HG03025 (cell line): ENCODE data around the gene MINAR1.

Source experiments
- ATAC-seq: cut with Tn5 transposase; IDR thresholded peaks from one replicate; pipeline ENCODE4 v1.9.1; 2021; ENCODE audit warnings: mild to moderate bottlenecking, moderate library complexity; ENCODE audit not compliant: unreplicated experiment, low FRiP score

The MINAR1 gene

DNA sequence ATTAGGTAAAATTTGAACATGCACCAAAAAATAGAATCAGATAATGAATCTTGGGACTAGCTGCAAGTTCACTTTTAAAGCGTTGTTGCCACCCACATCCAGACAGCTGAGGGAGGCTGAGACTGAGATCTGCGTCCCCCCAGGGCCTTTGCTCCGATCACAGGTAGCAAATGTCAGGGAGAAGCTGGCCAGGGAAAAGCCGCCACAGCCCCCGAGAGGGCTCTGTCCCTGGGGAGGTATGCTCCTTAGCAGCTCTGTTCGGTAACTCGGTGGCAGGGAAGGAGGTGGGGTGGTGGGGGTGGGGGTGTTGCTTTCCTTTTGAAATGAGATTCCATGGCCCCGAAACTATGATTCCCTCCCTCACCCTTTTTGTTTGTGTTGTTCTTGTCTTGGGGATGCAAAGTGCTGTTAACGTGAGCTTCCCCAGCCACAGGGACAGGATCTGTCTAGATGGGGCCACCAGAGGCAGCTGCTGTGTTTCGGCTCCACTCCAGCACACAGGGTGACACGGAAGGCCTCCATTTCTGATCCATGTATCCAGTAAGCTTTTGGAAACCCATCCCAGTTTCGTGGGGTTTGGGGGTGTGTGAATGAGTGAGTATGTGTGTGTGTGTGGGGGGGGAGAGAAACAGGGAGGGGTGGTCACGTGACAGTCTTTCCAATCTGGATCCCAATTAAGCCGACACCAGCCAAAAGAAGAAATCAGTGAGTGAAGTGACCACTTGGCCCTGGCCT is 1.1 kb upstream of the MINAR1 start:
- no peak for ATAC-seq

DNA sequence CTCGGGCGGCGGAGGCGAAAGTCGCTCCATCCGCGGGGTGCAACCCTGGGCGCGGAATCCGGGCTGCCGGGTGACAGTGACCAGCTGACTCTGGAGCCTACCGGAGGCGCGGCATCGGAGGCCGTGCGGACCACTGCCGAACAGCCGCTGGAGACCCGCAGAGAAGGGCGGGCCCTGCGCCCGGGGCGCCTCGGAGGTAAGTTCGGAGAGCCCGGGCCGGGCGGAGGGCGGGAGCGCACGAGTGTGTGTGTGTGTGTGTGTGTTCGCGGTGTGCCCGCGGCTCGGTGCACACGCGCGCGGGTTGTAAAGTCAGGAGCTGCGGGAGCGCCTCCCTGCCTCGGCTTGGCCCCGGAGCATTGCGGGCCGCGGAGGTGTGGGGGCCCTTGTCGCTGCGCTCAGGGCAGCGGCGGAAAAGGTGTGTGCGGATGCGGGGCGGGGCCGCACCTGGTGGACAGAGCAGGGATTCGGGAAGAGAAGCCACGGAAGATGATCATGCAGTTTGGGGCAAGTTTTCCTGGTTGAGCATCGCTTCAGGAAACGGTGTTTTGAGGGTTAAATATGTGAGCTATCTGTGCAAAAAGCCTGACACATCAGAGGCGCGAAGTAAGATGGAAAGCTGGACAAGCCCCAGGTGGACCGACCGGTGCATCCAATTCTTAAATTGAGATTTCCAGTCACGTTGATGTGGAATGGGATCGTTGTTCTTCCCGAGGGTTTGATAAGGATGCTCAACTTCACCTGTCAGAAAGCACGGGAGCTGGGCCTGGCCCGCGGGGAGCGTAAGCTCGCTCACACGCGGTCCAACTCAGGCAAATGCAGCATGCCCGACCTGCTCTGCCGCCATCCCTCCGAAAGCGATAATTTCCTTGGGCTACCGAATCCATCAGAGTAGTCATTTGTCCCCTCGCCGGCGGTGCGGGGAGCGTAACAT is 474 bp downstream of the MINAR1 start:
- no peak for ATAC-seq

DNA sequence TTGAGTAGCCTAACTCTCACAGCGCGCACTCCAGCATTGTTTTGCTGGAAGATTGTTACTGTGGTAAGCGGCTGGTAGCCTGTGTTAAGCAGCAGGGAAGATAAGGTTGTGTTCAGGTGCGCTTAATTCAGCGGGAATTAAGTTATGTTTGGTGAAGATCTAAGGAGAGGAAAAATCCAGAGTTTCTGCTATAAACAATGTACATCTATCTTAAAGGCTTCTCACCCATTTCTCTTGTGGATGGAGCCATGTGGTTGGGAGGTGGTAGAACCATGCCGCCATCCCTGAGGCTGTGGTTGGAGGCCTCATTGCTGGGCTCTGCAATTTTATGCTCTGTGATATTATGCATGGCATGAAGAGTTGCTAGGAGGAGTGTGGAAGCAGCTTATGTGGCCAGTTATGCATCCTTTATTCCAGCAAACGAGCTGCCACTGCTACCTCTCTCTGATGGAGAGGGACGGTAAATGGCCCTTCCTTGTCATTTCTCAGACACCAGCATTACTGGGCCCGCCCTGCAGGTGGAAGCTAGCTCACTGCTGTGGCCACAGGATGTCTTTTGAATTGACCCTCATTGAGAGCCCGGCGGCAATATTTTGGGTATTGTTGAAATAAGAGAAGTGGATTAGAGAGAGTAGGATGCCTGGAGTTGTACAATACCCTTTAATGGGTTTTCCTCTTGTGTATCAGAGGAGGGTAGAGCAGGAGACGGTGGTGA is 1.3 kb downstream of the MINAR1 start:
- ATAC-seq: no peak

DNA sequence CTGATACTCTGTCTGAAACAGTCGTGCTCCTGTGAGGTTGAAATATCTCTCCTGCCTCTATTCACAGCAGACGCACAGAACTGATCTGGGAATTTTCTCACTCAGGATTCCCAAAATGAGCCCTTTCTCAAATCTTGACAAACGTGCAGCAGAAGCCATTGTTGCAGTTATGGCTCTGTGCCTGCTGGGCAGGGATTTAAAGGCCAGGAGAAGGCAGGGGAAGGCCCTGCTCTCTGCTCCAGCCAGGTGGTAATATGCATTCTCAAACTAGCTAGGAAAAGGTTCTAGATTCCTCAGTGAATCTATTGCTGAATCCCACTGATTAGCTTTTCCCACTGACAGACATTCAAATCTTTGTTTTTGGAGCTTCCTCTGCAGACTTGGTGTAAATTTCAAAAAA is 2.2 kb downstream of the MINAR1 start:
- ATAC-seq: no peak

DNA sequence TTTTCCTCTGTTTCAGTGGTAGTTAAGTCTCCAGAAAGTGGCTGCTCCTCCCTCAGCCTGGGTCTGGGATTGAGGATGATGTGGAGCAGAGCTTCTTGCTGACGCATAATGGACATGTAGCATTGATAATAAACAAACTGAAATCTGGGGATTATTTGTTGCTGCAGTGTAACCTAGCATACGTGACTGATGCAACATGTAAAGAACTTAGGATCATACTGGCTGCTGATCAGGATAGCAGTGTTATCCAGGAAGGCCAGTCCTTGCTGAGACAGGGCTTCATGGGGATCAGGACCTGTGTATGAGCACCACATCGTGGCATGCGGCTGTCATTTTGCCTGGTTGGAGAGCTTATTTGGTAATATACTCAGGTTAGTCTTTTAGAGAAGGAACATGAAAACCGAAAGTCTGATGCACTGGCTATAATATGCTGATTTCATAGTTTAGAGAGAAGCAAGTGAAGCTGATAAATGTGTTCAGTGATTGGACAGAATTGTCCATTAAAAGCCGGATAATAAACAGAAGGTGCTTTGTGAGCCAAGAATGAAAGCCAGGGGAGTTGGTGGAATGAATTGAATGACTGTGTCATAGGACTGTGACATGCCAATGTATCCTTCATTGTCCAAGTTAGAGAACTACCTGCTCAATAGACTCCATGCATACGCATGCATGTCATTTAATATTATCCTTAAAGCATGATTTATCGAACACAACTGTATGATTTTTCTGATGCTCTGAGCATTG is 4.1 kb downstream of the MINAR1 start:
- no peak for ATAC-seq

DNA sequence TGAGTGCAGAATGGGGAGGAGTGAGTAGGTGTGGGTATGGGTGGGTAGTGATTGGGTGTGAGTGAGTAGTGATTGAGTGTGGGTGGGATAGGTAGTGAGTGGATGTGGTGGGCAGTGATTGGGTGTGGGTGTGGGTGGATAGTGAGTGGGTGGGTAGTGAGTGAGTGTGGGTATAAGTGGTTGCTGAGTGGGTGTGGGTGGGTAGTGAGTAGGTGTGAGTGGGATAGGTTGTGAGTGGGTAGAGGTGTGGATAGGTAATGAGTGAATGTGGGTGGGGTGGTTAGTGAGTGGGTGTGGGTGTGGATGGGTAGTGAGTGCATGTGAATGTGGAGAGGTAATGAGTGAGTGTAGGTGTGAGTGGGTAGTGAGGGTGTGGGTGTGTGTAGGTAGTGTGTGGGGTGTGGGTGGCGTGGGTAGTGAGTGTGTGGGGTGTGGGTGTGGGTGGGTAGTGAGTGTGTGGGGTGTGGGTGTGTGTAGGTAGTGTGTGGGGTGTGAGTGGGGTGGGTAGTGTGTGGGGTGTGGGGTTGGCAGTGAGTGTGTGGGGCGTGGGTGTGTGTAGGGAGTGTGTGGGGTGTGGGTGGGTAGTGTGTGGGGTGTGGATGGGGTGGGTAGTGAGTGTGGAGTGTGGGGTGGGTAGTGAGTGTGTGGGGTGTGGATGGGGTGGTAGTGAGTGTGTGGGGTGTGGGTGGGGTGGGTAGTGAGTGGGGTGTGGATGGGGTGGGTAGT is 5.3 kb downstream of the MINAR1 start:
- no peak for ATAC-seq

DNA sequence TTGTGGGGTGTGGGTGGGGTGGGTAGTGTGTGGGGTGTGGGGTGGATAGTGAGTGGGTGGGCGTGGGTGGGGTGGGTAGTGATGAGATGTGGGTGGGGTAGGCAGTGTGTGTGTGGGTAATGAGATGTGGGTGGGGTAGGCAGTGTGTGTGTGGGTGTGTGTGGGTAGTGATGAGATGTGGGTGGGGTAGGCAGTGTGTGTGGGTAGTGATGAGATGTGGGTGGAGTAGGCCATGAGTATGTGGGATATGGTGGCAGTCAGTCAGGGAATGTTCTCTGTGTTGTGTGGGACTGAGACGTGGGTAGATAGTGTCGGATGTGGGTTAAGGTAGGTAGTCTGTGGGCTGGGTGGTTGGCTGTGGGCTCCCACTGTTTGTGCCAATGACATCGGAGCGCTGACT is 7.1 kb downstream of the MINAR1 start:
- ATAC-seq: no peak

DNA sequence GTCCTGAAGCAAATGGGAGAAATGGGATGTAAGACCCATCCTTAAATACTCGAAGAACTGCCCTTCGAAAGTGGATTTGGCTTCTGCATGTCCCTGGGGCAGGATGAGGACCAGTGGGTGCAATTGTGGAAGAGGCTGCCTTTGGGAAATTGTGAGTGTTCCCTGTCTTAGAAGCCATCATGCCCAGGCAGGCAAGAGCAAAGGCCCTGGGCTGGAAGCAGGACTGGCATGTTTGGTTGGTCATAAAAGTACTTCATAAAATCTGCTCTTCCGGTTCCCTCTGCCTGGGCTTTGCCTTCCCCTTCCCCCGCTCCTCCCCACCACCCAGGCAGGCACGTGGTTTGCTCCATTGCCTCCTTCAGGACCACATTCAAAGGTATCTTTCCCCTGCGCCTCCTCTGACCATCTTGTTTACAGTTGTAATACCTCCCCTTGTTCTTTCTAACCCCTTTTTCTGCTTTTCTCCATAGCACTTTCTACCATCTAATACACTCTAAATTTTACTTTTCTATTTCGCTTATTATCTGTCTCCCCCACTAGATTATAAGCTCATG is 8.3 kb downstream of the MINAR1 start:
- no peak for ATAC-seq

DNA sequence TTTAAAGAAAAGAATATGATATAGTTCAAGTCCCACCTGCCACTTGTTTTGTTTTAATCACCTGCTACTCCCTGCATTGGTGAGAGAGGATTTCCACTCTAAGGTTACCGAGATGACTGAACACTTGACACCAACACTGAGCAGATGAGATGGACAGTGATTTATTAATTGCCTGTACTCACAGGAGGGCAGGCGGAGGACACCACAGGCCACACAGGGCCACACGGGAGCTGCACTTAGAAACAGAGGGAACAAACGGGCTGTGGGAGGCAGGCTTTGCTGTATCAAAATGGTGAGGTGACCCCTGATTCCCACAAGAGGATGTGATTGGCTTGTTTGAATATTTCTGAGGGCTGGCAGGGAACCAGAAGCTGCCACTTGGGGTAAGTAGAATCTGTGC is 10.8 kb downstream of the MINAR1 start:
- no peak for ATAC-seq

DNA sequence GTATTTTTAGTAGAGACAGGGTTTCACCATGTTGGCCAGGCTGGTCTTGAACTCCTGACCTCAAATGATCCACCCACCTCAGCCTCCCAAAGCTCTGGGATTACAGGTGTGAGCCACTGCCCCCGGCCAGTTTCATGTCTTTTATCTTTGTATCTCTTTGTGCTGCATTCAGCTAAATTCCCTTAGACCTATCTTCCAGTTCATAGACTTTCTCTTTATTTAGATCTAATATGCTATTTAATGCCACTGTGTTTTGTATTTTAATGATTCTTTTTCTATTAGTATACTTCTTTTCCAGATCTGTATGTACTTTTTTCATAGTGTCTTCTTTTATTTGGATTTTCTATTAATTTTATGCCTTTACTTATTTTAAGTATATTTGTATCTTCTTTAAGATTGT is 14.9 kb downstream of the MINAR1 start:
- no peak for ATAC-seq

DNA sequence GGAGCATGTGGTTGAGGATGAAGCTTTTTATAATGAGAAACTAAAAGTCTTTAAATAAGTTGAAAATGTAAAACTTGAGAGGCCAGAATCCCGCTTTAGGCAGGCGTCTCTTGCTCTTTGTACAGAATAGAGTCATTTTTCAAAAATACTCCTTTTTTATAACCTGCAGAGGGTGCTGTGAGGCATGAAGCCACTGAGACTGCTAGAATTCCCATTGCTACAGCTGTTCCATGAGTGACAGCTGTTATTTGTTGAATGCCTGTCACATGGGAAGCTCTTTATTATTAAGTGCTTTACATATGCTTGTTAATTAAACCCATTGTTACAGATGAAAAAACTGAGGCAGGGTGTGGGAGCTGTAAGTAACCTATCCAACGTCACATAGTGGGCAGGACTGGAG is 18.5 kb downstream of the MINAR1 start:
- no peak for ATAC-seq

DNA sequence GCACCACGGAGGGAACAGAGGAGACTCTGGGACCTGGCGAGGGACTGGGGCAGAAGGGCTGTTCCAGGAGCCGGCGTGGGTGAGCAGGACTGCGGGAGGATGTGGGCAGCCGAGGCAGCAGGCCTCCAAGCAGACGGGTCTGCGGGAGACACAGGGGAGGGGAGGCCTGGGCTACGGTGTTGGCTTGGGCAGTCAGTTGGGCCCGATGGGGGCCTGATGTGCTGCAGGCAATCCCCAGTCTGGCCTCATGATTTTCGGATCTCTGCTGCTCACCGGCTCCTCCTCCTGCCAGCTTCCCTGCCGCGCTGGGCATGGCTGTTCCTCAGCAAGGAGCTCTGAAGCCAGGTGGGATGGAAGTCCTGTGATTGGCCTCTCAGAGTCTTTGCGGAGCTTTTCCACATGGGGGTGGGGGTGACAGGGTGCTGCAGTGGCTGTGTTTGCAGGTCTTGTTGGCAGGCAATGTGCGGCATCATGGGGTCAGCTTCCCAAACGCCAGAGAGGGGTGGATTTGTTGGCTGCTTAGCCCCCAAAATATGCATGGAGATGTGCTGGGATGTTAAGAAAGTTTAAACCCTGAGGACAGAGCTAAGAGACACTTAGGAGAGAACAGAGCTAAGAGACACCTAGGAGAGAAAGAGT is 19.3 kb downstream of the MINAR1 start:
- no peak for ATAC-seq

DNA sequence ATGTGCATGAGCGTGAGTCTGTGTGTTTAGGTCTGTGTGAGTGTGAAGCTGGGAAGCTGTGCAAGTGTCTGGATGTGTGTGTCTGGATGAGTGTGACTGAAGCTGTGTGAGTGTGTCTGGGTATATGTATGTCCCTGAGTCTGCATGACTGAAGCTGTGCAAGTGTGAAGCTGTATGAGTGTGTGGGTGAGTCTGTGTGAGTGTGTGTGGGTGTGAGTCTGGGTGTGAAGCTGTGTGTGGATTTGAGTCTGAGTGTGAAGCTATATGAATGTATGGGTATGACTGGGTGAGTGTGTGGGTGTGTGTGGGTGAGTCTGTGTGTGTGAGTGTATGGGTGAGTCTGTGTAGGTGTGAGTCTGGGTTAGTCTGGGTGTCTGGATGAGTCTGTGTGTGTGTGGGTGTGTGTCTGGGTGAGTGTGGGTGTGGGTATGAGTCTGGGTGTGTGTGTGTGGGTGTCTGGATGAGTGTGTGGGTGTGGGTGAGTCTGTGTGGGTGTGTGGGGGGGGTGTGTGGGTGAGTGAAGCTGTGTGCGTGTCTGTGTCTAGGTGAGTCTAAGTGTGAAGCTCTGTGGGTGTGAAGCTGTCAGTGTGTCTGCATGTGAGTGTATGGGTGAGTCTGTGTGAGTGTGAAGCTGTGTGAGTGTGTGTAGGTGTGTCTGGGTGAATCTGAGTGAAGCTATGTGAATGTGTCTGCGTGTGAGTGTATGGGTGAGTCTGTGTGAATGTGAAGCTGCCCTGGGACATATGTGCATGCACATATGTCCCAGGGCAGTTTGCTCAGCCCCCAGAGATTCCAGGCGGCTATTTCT is 20.3 kb downstream of the MINAR1 start:
- ATAC-seq: no peak

DNA sequence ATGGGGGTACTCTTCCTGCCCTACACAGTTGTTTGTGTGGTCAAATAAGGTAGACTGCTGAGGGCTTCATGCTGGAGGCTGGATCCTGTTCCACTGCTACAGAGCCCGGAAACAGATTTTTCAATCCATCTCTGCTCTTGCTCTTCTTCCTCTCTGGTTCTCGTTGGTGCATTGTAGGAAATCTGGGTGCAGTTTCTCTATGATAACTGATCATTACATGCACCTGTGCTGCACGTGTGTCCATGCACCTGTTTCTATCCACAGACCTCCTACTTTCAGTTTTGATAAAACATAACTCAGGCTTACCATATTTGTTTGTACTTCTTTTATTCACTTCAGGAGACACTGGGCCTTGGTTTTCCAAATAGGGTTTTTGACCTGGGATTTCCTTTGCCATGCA is 21.3 kb downstream of the MINAR1 start:
- ATAC-seq: no peak

DNA sequence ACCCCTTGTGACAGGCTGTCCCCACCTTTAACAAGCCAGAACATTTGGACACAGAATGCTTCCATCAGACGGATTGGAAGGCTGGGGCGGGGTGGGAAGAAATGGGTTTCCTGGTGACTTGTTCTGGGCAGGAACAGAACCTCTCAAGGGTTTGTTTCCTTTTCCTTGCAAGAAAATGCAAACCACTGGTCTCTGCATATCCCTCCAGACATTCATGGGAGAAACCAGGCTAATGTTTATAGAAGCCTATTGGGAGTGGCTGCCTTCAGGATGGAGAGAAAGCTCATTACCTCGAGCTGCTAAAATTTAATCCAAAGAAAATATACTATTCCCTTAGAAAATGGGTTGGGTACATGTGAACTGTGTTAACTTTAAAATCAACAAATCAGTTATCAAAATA is 21.9 kb downstream of the MINAR1 start:
- ATAC-seq: no peak

DNA sequence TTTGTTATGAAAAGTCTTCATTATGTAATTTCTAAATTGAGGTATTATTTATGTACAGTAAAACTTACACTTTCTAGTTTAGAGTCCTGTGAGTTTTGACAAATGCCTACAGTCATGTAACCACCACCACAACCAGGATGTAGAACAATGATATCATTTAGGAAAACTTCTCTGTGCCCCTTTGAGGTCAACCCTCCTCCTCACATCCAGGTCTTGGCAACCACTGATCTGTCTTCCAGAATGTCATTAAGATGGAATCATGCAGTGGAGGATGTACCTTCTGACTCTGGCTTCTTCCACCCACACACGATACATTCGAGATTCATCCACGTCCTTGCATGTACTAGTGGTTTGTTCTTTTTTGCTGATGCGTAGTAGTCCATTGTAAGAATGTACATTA is 23.2 kb downstream of the MINAR1 start:
- no peak for ATAC-seq

DNA sequence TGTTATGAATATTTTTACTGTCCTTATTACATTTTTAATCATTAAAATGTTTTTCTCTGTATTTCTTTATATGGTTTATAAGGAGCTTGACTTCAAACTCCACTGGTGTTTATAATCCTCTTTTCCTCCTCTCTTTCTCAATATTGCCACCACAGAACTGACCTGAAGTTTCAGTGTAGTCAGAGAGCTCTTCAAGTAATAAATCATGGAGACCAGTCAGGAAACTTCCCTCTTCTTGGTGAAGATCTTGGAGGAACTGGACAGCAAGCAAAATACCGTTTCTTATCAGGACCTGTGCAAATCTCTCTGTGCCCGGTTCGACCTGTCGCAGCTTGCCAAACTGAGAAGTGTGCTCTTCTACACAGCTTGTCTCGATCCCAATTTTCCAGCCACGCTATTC is 23.8 kb downstream of the MINAR1 start:
- no peak for ATAC-seq

DNA sequence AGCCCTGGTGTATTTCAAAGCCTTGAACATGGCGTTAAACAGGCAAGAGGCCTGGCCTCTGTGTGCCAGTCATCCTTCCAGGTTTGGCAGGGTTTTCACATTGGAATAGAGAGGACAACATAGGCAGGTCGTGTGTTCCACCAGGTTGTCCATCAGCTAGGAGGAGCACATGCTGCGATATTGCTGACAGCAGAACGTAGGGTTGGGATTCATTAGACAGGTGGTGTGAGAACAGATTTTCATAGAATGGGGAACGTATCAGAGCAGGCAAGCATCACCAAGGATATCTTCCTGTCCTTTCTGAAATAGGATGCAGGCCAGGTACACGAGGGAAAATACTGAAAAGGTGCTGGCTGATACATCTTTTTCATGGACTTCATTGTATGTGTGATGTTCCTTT is 26.4 kb downstream of the MINAR1 start:
- no peak for ATAC-seq
